HG02938 (cell line): ENCODE data around the gene KDM3A.

ENCODE experiments used
- ATAC-seq: cut with Tn5 transposase; IDR thresholded peaks from one replicate; pipeline ENCODE4 v1.9.1; 2021; ENCODE audit warnings: mild to moderate bottlenecking, moderate library complexity; ENCODE audit not compliant: unreplicated experiment

Gene KDM3A

DNA sequence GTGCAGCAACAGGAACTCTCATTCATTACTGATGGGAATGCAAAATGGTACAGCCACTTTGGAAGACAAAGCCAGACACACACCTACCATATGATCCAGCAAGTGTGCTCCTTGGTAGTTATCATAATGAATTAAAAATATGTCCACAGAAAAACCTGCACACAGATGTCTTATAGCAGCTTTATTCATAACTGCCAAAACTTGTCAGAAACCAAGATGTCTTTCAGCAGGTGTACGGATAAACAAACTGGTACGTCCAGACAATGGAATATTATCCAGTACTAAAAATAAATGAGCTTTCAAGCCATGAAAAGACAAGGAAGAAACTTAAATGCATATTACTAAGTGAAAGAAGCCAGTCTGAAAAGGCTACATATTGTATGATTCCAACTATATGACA is 71.7 kb downstream of the KDM3A start:
- no peak for ATAC-seq

- ATAC-seq = no peak
These were observed 72.9 kb downstream of the KDM3A start for GRCh38 chr2:86513948-86514660.

- ATAC-seq = no peak
These were observed 77.3 kb downstream of the KDM3A start for GRCh38 chr2:86518481-86518880.

DNA sequence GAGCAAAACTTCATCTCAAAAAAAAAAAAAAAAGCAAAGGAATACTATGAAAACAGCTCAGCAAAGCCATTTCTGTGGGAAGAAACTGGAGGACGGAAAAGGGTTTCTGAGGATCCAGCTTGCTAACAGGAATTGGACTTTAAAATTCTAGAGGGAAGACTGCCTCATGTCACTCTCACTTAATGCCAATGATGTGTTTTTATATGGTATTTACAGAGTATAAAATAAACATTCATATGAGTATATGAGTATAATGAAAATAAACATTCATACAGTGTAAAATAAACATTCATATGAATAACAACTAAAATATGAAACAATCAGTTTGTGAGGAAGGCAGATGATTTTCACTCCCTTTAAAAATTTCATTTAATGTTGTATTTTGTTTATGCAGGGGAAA is 78.2 kb downstream of the KDM3A start:
- no peak for ATAC-seq

GRCh38 chr2:86520153-86520552 is 79.0 kb downstream of the KDM3A start:
- no peak for ATAC-seq

GRCh38 chr2:86521922-86522321 is 80.8 kb downstream of the KDM3A start:
- ATAC-seq = no peak

DNA sequence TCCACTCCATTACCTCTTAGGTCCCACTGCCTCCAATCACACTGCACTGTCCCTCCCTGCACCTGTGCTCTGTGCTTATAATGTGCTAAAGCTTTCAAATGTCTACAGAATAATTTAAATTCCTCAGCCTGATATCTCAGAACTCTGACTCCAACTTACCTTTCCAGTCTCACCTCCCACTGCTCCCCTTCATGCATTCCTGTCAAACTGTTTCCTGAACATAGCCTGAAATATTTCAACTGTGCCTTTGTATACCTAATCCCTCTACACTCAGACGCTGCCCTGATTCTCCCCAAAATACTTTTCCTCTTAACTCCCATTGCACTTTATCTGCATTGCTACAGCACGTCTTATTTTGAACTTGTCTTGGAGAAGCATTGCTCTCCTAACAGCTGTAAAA is 81.5 kb downstream of the KDM3A start:
- ATAC-seq = no peak

DNA sequence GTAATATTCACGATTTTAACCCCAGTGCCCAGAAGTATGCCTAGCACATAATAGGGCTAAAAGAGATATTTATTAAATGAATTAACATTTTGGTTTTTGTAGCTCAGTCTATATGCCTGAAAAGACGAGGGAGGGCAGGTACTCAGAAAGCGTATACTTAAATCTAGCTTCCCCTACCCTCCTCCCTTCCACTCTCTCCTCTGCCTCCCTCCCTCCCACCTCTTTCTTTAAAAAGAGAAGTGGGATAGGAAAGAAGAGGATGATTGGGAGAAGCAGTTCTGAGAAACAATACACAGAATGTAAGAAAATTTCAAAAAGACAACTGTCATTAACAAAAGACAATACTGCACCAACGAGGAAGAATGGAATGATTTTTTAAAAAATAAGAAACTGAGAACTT is 82.3 kb downstream of the KDM3A start:
- ATAC-seq = no peak

DNA sequence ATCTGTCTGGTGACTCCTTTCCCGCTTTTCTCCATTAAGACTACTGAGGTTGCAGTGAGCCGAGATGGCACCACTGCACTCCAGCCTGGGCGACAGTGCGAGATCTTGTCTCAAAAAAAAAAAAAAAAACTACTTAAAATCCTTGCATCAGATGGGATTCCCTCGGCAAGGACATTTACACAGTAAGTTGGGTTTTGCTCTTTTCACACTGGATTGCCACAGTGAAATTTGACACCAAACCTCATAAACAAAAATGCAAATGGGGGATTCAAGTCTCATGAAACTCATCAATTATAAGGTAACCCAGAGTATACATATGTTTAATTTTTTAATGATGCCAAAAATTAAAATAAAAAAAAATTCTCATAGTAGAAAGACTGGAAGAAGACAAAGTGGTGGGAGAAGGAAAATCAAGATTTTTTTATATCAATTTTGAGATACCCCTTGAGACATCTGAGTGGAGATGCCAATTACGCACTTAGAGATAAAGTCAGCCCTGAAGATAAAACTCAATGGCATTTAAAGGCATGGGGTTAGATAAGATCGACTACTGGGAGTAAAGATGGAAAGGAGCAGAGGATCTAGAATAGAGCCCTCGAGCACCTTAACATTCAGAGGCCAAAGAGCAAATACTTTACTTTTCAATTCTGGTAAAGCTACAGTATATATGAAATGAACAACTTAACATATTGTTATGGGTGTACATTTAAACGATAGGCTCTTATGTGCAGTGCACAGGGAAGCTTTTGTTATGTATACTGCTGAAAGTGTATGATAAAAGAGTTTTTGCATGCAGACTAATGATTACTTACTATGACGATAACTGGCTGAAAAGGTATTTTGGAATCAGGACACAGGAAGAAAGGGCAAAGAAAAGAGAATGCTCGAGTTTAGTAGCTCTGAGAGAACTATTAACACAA is 84.5 kb downstream of the KDM3A start:
- no peak for ATAC-seq

- ATAC-seq = no peak
These were observed 92.4 kb downstream of the KDM3A start for GRCh38 chr2:86533589-86533988.

DNA sequence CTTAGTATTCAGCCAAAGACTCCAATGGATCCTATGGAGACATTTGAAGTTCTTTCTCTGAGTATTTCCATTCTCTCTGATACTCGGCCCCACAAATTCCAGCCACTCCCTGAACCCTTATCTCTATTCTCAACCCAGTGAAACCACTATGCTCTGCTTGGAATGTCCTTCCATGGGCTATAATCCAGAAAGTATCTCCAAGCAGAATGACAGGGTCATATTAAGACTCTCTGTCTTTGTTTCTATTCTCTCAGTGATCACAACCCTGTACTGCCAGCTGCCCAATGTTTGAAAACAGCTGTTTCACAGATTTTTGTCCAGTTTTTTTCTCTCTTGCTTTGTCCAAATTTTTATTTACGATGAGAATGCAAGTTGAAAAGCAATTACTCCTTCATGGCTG is 100.2 kb downstream of the KDM3A start:
- ATAC-seq = no peak
